Esophagus squamous epithelium (tissue), 4 donors: ENCODE results near the gene TMOD4.

Experiments used
- POLR2A ChIP-seq, 4 donors: fragments of 450-650 bp; IDR thresholded peaks; one replicate each; pipeline ENCODE4 v1.6.1; 2017; ENCODE audit warnings: antibody characterized with exemption in 4 of 4, mild to moderate bottlenecking in 4 of 4, moderate library complexity in 3 of 4
- TF ChIP-seq, protein P1 (sequence below), 6 experiments: fragments of 450-650 bp in 4 of 6; fragments of 200-600 bp in 2 of 6; sonication (generic) in 2 of 6; IDR thresholded peaks; one replicate each; pipeline ENCODE4 v1.5.1; 2016 to 2019; ENCODE audit warnings: antibody characterized with exemption in 6 of 6, mild to moderate bottlenecking in 4 of 6, moderate library complexity in 4 of 6

DNA sequence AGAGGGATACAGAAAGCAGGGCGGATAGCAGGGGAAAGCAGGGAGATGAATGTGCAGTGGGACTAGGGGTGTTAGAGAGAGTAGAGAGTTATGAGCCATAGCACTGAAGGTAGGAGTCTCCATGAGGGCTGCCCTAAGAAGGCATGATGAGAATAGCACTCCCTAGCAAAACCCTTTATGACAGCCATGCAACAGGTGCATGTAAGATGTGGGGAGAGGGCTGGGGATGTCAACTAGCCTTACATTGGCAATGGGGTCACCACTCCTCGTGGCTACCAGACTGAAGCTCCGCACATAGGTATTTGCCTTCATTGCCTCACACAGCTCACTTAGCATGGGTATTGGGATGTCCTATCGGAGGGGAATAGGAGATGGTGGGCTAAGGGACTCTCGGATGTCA lies 4.6 kb downstream of the TMOD4 start:
- TF ChIP-seq, protein P1, sequence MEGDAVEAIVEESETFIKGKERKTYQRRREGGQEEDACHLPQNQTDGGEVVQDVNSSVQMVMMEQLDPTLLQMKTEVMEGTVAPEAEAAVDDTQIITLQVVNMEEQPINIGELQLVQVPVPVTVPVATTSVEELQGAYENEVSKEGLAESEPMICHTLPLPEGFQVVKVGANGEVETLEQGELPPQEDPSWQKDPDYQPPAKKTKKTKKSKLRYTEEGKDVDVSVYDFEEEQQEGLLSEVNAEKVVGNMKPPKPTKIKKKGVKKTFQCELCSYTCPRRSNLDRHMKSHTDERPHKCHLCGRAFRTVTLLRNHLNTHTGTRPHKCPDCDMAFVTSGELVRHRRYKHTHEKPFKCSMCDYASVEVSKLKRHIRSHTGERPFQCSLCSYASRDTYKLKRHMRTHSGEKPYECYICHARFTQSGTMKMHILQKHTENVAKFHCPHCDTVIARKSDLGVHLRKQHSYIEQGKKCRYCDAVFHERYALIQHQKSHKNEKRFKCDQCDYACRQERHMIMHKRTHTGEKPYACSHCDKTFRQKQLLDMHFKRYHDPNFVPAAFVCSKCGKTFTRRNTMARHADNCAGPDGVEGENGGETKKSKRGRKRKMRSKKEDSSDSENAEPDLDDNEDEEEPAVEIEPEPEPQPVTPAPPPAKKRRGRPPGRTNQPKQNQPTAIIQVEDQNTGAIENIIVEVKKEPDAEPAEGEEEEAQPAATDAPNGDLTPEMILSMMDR (IDR thresholded peaks at IDR 0.05): no peak
- TF ChIP-seq POLR2A (IDR thresholded peaks at IDR 0.05): no peak
